HL-60 (cell line): ENCODE measurements around the gene FRMD5.

Experiments used
- CTCF ChIP-seq: IDR thresholded peaks from one replicate; pipeline ENCODE4 v1.5.1; 2011; ENCODE audit warnings: low read length, control low read depth, inconsistent platforms; ENCODE audit not compliant: insufficient read depth
- SPI1 ChIP-seq: IDR thresholded peaks from 2 replicates; pipeline ENCODE4 v1.6.1; 2012; ENCODE audit warnings: low read depth, mild to moderate bottlenecking, borderline replicate concordance

GRCh38 chr15:44144184-44144583 lies 50.9 kb downstream of the FRMD5 start:
- TF ChIP-seq CTCF (no peak), SPI1 (no peak)
